ENCODE data around the gene COL18A1. TPM values are rescaled to one million over a fixed set of nuclear protein-coding genes. Genes with fewer than 3 reads are reported as not detected.

COL18A1 gene
- total and polyA plus RNA-seq, 2 donors = 18.9 to 58.6 TPM

DNA sequence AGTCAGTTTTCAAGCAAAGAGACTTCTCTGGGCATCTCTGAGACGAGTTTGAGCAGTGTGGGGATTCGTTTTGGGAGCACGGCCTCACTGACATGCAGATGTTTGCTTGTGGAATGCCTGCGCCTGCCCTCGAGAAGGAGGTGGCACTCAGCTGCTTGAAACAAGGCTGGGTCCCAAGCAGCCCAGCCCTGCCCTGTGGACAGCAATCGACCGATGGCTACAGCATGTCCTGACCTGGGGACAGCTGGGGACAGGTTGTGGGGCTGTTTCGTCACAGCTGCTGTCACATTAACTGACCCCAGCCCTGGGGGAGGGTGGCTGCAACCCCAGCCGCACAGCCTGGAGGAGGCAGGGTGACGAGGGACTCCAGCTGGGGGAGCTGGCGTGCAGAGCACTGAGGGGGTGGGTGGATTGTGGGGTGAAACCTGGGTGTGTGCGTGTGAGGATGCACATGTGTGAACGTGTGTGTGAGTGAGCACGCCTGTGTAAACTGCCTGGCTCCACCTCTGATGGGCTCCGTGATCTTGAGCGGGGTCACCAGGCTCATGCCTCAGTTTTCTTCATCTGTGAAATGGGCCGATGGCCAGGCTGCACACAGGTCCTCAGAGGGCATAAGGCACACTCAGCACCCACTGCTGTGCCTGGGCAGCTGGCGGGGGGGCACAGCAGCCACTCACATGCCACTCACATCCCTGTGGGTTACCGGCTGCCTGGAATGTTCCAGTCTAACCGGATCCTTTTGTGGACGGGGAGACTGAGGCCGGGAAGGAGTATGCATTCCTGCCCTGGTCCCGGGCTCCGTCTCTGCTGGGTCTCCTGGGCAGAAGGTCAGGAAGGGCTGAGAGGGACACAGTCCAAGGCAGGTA lies 49.3 kb downstream of the COL18A1 start:
- 89% methylated on average over 24 of the region's 24 CpGs for WGBS
- Histone ChIP-seq H3K36me3 (ENCODE audit: control insufficient read depth in 2 of 2, insufficient read depth in 2 of 2, low read length in 1 of 2) (no peaks in the 10 kb centered on the region), H3K27me3 (ENCODE audit: control insufficient read depth in 2 of 2, insufficient read depth in 1 of 2, low read length in 1 of 2) (peaks cover 0 to 9% of the 10 kb centered on the region in 2 donors), H3K4me3 (ENCODE audit: low read length in 2 of 2) (no peak overlapping the region), H3K9me3 (ENCODE audit: control insufficient read depth in 2 of 2, insufficient read depth in 1 of 2, low read length in 1 of 2) (no peaks in the 10 kb centered on the region), H3K4me1 (ENCODE audit: control insufficient read depth in 2 of 2, insufficient read depth in 2 of 2, low read length in 2 of 2) (peaks cover 0 to 16% of the 10 kb centered on the region in 2 donors), H3K27ac (ENCODE audit: low read depth in 1 of 2, low read length in 1 of 2) (no peak overlapping the region)
- no peak for DNase-seq (ENCODE audit: low read depth in 6 of 9, low spot score in 9 of 9)

DNA sequence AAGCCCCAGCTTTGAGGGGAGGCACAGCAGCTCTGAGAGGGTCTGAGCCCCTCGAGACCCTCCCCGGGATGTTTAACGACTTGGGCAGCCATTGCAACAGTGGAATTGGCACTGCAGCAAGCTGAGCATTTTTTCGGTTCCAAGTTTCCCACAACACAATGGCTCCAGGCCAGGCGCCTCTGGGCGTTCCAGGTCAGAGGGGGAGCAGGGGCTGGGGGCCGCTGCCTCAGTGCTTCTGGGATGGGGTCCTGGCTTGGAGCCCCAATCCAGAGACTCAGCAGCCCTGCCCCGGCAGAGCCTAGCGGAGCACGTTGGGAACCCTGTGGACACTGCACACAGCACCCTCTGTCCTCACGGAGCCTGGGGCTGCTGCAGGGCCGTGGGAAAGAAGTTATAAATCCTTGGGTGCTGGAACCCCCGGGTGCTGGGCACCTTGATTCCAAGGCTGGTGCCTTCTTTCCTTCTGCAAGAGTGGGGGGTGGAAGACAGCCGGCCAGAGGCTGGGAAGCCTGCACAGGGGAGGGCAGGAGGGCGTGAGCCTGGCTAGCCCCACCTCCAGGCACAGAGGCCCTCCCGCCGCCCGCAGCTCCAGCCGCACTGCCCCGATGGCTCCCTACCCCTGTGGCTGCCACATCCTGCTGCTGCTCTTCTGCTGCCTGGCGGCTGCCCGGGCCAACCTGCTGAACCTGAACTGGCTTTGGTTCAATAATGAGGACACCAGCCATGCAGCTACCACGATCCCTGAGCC lies 50.1 kb downstream of the COL18A1 start:
- DNase-seq (ENCODE audit: low read depth in 6 of 9, low spot score in 9 of 9) = no peak
- Histone ChIP-seq H3K4me1 (ENCODE audit: control insufficient read depth in 2 of 2, insufficient read depth in 2 of 2, low read length in 2 of 2) (peaks cover 0 to 16% of the 10 kb centered on the region in 2 donors), H3K9me3 (ENCODE audit: control insufficient read depth in 2 of 2, insufficient read depth in 1 of 2, low read length in 1 of 2) (no peaks in the 10 kb centered on the region), H3K27me3 (ENCODE audit: control insufficient read depth in 2 of 2, insufficient read depth in 1 of 2, low read length in 1 of 2) (peaks cover 0 to 9% of the 10 kb centered on the region in 2 donors), H3K4me3 (ENCODE audit: low read length in 2 of 2) (no peak overlapping the region), H3K36me3 (ENCODE audit: control insufficient read depth in 2 of 2, insufficient read depth in 2 of 2, low read length in 1 of 2) (no peaks in the 10 kb centered on the region), H3K27ac (ENCODE audit: low read depth in 1 of 2, low read length in 1 of 2) (no peak overlapping the region)
- WGBS = 56% methylated on average over 23 of the region's 23 CpGs

- no peaks in the 10 kb centered on the region for H3K36me3 ChIP-seq (ENCODE audit: control insufficient read depth in 2 of 2, insufficient read depth in 2 of 2, low read length in 1 of 2)
- H3K27ac ChIP-seq (ENCODE audit: low read depth in 1 of 2, low read length in 1 of 2) = no peak overlapping the region
- H3K9me3 ChIP-seq (ENCODE audit: control insufficient read depth in 2 of 2, insufficient read depth in 1 of 2, low read length in 1 of 2) = no peaks in the 10 kb centered on the region
- no peak for DNase-seq (ENCODE audit: low read depth in 6 of 9, low spot score in 9 of 9)
- H3K27me3 ChIP-seq (ENCODE audit: control insufficient read depth in 2 of 2, insufficient read depth in 1 of 2, low read length in 1 of 2) = peaks cover 0 to 9% of the 10 kb centered on the region in 2 donors
- WGBS = 90% methylated on average over 47 of the region's 47 CpGs
- H3K4me1 ChIP-seq (ENCODE audit: control insufficient read depth in 2 of 2, insufficient read depth in 2 of 2, low read length in 2 of 2) = peaks cover 0 to 14% of the 10 kb centered on the region in 2 donors
- no peak overlapping the region for H3K4me3 ChIP-seq (ENCODE audit: low read length in 2 of 2)
These were observed 51.0 kb downstream of the COL18A1 start for GRCh38 chr21:45455674-45456583.

GRCh38 chr21:45456584-45457160 lies 51.7 kb downstream of the COL18A1 start:
- Histone ChIP-seq H3K4me1 (ENCODE audit: control insufficient read depth in 2 of 2, insufficient read depth in 2 of 2, low read length in 2 of 2) (peaks cover 0 to 10% of the 10 kb centered on the region in 2 donors), H3K4me3 (ENCODE audit: low read length in 2 of 2) (no peak overlapping the region), H3K9me3 (ENCODE audit: control insufficient read depth in 2 of 2, insufficient read depth in 1 of 2, low read length in 1 of 2) (peaks cover 0 to 6% of the 10 kb centered on the region in 2 donors), H3K27ac (ENCODE audit: low read depth in 1 of 2, low read length in 1 of 2) (no peak overlapping the region), H3K36me3 (ENCODE audit: control insufficient read depth in 2 of 2, insufficient read depth in 2 of 2, low read length in 1 of 2) (no peaks in the 10 kb centered on the region), H3K27me3 (ENCODE audit: control insufficient read depth in 2 of 2, insufficient read depth in 1 of 2, low read length in 1 of 2) (peaks cover 0 to 9% of the 10 kb centered on the region in 2 donors)
- WGBS = 93% methylated on average over 38 of the region's 38 CpGs
- no peak for DNase-seq (ENCODE audit: low read depth in 6 of 9, low spot score in 9 of 9)

GRCh38 chr21:45457161-45457831 lies 52.3 kb downstream of the COL18A1 start:
- peaks cover 0 to 10% of the 10 kb centered on the region in 2 donors for H3K4me1 ChIP-seq (ENCODE audit: control insufficient read depth in 2 of 2, insufficient read depth in 2 of 2, low read length in 2 of 2)
- no peak for DNase-seq (ENCODE audit: low read depth in 6 of 9, low spot score in 9 of 9)
- H3K27me3 ChIP-seq (ENCODE audit: control insufficient read depth in 2 of 2, insufficient read depth in 1 of 2, low read length in 1 of 2) = peaks cover 0 to 9% of the 10 kb centered on the region in 2 donors
- peaks cover 0 to 6% of the 10 kb centered on the region in 2 donors for H3K9me3 ChIP-seq (ENCODE audit: control insufficient read depth in 2 of 2, insufficient read depth in 1 of 2, low read length in 1 of 2)
- H3K27ac ChIP-seq (ENCODE audit: low read depth in 1 of 2, low read length in 1 of 2) = no peak overlapping the region
- H3K4me3 ChIP-seq (ENCODE audit: low read length in 2 of 2) = no peak overlapping the region
- H3K36me3 ChIP-seq (ENCODE audit: control insufficient read depth in 2 of 2, insufficient read depth in 2 of 2, low read length in 1 of 2) = no peaks in the 10 kb centered on the region
- WGBS = 94% methylated on average over 25 of the region's 25 CpGs

GRCh38 chr21:45457832-45458172 lies 52.8 kb downstream of the COL18A1 start:
- no peak for DNase-seq (ENCODE audit: low read depth in 6 of 9, low spot score in 9 of 9)
- Histone ChIP-seq H3K27me3 (ENCODE audit: control insufficient read depth in 2 of 2, insufficient read depth in 1 of 2, low read length in 1 of 2) (peaks cover 0 to 9% of the 10 kb centered on the region in 2 donors), H3K36me3 (ENCODE audit: control insufficient read depth in 2 of 2, insufficient read depth in 2 of 2, low read length in 1 of 2) (no peaks in the 10 kb centered on the region), H3K4me3 (ENCODE audit: low read length in 2 of 2) (no peak overlapping the region), H3K9me3 (ENCODE audit: control insufficient read depth in 2 of 2, insufficient read depth in 1 of 2, low read length in 1 of 2) (peaks cover 0 to 6% of the 10 kb centered on the region in 2 donors), H3K4me1 (ENCODE audit: control insufficient read depth in 2 of 2, insufficient read depth in 2 of 2, low read length in 2 of 2) (peaks cover 0 to 10% of the 10 kb centered on the region in 2 donors), H3K27ac (ENCODE audit: low read depth in 1 of 2, low read length in 1 of 2) (no peak overlapping the region)
- WGBS = 84% methylated on average over 9 of the region's 9 CpGs

- H3K4me1 ChIP-seq (ENCODE audit: control insufficient read depth in 2 of 2, insufficient read depth in 2 of 2, low read length in 2 of 2) = peaks cover 0 to 10% of the 10 kb centered on the region in 2 donors
These were observed 53.6 kb downstream of the COL18A1 start for GRCh38 chr21:45458281-45459170.

More at GRCh38 chr21:45458281-45459170, 53.6 kb downstream of the COL18A1 start:
- DNase-seq (ENCODE audit: low read depth in 6 of 9, low spot score in 9 of 9) = no peak
- H3K9me3 ChIP-seq (ENCODE audit: control insufficient read depth in 2 of 2, insufficient read depth in 1 of 2, low read length in 1 of 2) = peaks cover 0 to 12% of the 10 kb centered on the region in 2 donors
- 95% methylated on average over 30 of the region's 30 CpGs for WGBS
- no peak overlapping the region for H3K4me3 ChIP-seq (ENCODE audit: low read length in 2 of 2)
- no peaks in the 10 kb centered on the region for H3K36me3 ChIP-seq (ENCODE audit: control insufficient read depth in 2 of 2, insufficient read depth in 2 of 2, low read length in 1 of 2)
- peaks cover 0 to 13% of the 10 kb centered on the region in 2 donors for H3K27me3 ChIP-seq (ENCODE audit: control insufficient read depth in 2 of 2, insufficient read depth in 1 of 2, low read length in 1 of 2)
- H3K27ac ChIP-seq (ENCODE audit: low read depth in 1 of 2, low read length in 1 of 2) = no peak overlapping the region
